IPS-20b (cell line): ENCODE measurements around the gene MASP2.
"Not testable (repeated sequence)": the region's sequence is repeated elsewhere in the genome, so short reads cannot be mapped to it uniquely, and the experiment has no call there.

Experiments used
- H3K27ac ChIP-seq: one replicate; pipeline ENCODE4 v1.5.1; 2013; ENCODE audit warnings: low read length
- H3K27me3 ChIP-seq: 2 replicates; pipeline ENCODE4 v1.6.1; 2013; ENCODE audit warnings: mild to moderate bottlenecking, low read length, inconsistent platforms; ENCODE audit not compliant: insufficient read depth
- H3K36me3 ChIP-seq: 2 replicates; pipeline ENCODE4 v1.6.1; 2013; ENCODE audit warnings: low read depth, mild to moderate bottlenecking, inconsistent platforms, low read length, moderate library complexity; ENCODE audit not compliant: insufficient read depth
- H3K4me1 ChIP-seq: 2 replicates; pipeline ENCODE4 v1.6.1; 2013; ENCODE audit warnings: mild to moderate bottlenecking, control low read depth, inconsistent platforms, low read length, moderate library complexity; ENCODE audit not compliant: insufficient read depth
- H3K4me3 ChIP-seq: 2 replicates; pipeline ENCODE4 v1.5.1; 2013; ENCODE audit warnings: mild to moderate bottlenecking, low read length, inconsistent platforms
- H3K9ac ChIP-seq: 2 replicates; pipeline ENCODE4 v1.6.1; 2013; ENCODE audit warnings: low read depth, mild to moderate bottlenecking, inconsistent platforms, low read length, moderate library complexity
- H3K9me3 ChIP-seq: 2 replicates; pipeline ENCODE4 v1.6.1; 2013; ENCODE audit warnings: mild to moderate bottlenecking, low read depth, low read length, inconsistent platforms; ENCODE audit not compliant: insufficient read depth

MASP2 gene

DNA sequence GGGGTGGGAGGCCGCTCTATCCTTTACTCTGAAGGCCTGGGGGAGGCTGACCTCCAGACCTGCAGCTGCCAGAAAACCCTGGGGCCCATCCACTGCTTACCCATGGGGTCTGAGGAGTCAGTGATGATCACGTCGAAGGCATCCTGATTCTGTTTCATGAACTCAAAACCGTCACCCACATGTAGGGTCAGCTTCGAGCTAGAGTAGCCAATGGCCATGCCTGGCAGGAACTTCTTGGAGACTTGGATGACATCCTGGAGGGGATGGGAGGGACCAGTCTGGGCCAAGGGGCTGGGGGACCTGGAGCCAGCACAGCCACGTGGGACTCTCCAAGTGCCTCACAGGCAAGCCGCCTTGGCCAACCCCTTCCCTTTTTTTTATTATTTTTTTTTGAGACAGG, 9.5 kb upstream of the MASP2 start:
- Histone ChIP-seq H3K36me3 (peaks cover 36% of the 10 kb centered on the region), H3K27ac (no peak overlapping the region), H3K4me1 (peaks cover 6% of the 10 kb centered on the region; the same call in 1 of the 2 replicates), H3K4me3 (no peak overlapping the region), H3K9ac (no peak overlapping the region), H3K9me3 (no peaks in the 10 kb centered on the region), H3K27me3 (peaks cover 4% of the 10 kb centered on the region; the same call in 1 of the 2 replicates)

DNA sequence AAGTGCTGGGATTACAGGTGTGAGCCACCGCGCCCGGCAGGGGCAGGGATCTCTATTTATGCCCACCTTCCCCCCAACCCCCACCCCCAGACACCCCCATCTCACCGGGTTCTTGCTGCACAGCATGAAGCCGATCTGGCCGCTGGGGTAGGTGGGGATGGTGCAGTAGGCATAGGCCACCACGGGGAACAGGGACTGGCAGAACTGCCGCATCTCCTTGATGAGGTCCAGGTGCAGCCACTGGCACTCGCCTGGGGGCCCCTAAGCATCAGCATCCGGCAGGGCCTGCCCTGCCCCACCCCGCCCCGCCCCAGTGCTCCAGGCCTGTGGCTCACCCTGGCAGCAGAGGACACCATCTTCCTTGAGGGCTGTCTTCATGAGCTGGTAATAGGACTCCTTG, 8.6 kb upstream of the MASP2 start:
- Histone ChIP-seq H3K36me3 (peaks cover 36% of the 10 kb centered on the region), H3K27ac (no peak overlapping the region), H3K9ac (no peak overlapping the region), H3K4me1 (peaks cover 6% of the 10 kb centered on the region; the same call in 1 of the 2 replicates), H3K27me3 (peaks cover 4% of the 10 kb centered on the region; the same call in 1 of the 2 replicates), H3K4me3 (no peak overlapping the region), H3K9me3 (no peaks in the 10 kb centered on the region)

DNA sequence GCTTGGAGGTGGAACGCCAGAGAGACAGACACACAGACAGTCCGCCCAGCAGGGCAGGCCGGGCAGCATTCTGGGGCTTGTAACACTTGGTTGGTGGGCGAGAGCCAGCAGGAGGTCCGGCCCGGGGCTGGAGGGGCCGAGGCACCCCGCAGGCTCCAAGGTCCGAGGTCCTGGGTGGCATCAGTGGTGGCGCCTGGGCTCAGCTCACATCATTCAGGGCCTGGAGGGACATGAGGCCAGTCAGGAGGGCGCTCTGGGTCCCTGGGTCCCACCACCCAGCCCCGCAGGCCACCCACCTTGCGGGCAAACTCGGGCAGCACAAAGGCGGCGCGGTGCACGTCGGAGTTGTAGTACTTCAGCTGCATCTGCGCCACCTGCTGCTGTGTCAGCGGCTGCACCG, 7.6 kb upstream of the MASP2 start:
- H3K9ac ChIP-seq: no peak overlapping the region
- peaks cover 6% of the 10 kb centered on the region; the same call in 1 of the 2 replicates for H3K4me1 ChIP-seq
- no peak overlapping the region for H3K27ac ChIP-seq
- H3K27me3 ChIP-seq: peaks cover 4% of the 10 kb centered on the region; the same call in 1 of the 2 replicates
- H3K4me3 ChIP-seq: no peak overlapping the region
- H3K9me3 ChIP-seq: no peaks in the 10 kb centered on the region
- H3K36me3 ChIP-seq: peaks cover 36% of the 10 kb centered on the region

DNA sequence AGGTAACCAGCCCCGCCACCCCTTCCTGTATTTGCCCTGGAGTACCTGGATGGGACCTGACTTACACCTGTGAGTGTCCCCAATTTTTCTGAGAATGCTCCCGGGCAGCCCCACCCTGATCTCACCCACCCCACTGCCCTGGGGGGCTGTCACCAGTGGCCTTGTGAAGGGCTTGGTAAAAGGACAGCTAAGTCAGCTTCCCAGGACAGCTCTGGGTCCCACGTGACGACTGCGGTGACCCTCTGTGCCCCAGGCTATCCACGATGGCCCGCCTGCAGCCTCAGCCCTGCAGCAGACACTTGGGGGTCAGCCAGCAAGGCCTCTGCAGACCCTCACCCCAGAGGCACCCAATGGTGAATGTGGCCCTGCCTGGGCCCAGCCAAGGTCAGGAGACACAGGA, 7.1 kb upstream of the MASP2 start:
- no peak overlapping the region for H3K27ac ChIP-seq
- no peak overlapping the region for H3K9ac ChIP-seq
- peaks cover 36% of the 10 kb centered on the region for H3K36me3 ChIP-seq
- peaks cover 4% of the 10 kb centered on the region; the same call in 1 of the 2 replicates for H3K27me3 ChIP-seq
- no peak overlapping the region for H3K4me3 ChIP-seq
- peaks cover 6% of the 10 kb centered on the region; the same call in 1 of the 2 replicates for H3K4me1 ChIP-seq
- no peaks in the 10 kb centered on the region for H3K9me3 ChIP-seq

DNA sequence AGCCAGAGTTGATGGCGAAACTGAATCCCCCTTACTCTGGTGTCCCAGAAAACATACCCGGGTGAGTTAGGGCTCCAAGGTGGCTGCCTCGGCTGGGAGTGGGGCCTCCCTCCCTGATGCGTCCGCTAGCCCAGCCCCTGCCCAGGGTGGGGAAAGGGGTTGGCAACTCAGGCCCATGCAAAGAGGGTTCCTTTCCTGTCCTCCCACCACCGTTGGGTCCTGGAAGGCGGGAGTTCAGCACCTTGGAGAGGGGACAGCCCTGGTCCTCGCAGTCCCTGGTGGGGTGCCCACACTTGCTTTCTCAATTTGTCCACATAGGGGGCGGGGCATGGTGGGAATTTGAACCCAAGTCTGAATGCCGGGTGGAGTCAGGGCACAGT, 6.7 kb upstream of the MASP2 start:
- no peaks in the 10 kb centered on the region for H3K9me3 ChIP-seq
- peaks cover 36% of the 10 kb centered on the region for H3K36me3 ChIP-seq
- H3K4me1 ChIP-seq: peaks cover 6% of the 10 kb centered on the region; the same call in 1 of the 2 replicates
- H3K9ac ChIP-seq: no peak overlapping the region
- H3K27me3 ChIP-seq: peaks cover 4% of the 10 kb centered on the region; the same call in 1 of the 2 replicates
- H3K4me3 ChIP-seq: no peak overlapping the region
- H3K27ac ChIP-seq: no peak overlapping the region

DNA sequence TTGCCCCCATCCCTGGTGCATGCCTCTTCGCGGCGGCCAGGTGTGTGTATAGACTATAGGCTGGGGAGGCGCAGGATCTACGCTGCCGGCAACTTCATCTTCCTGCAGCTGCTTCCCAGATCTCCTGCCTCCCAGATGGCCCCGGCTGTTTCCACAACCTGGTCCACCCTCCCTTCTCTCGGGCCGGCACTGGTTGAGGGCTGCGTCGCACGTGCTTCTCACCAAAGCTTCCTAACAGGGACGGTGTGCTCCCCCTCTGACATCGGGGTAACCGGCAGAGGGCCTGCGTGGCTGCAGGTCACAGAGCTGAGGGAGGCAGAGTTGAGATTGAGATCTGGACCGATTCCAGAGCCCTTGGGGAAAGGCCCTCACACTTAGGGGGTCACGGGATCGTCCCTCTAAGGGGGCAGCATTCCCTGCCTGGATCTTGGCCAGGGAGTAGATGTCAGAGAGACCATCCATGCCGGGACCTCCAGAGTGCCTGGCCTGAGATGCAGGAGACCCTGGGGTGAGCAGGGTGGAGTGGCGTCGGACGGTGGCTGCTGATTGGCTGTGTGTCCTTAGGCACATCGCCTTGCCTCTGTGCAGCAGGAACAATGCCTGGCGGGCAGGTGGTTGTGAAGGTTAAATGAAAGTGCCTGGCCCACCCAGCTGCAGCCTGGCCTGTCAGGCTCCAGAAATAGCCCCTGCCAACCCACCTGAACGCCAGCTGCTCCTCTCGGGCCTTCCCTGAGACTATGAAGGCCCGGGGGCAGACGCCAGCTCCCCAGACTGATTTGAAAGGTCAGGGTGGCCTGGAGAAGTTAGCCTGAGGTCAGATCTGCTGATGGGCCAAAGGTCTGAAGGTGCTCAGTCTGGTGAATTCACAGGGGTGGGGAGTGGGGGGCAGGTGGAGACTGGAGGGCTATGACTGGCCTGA, 6.1 kb upstream of the MASP2 start:
- no peak overlapping the region for H3K27ac ChIP-seq

DNA sequence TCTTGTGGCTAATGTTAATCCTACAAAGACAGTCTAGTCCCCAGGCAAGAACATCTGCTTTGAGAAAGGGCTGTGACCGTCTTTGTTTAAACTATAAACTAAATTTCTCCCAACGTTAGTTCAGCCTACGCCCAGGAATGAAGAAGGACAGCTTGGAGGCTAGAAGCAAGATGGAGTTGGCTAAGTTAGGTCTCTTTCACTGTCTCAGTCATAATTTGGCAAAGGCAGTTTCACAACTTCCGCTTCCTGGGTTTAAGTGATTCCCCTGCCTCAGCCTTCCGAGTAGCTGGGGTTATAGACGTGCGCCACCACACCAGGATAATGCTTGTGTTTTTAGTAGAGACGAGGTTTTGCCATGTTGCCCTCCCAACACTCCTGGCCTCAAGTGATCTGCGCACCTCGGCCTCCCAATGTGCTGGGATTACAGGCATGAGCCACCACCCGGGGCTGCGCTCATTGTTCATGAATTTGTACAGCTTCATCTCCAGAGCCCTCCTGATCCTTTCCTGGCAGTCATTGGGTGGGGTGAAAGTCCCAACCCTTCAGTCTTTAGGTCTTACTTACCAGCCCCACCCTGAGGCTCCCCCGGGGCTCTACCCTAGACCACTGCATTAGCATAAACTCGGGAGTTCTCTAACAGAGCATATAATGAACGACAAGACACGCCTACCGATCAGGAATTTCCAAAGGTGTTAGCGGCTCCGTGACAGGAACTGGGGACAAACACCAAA, 4.9 kb upstream of the MASP2 start:
- Histone ChIP-seq H3K4me3 (no peak overlapping the region), H3K9me3 (no peaks in the 10 kb centered on the region), H3K27me3 (peaks cover 4% of the 10 kb centered on the region; the same call in 1 of the 2 replicates), H3K27ac (no peak overlapping the region), H3K4me1 (peaks cover 6% of the 10 kb centered on the region; the same call in 1 of the 2 replicates), H3K9ac (no peak overlapping the region), H3K36me3 (peaks cover 20% of the 10 kb centered on the region)

More for the DNA sequence above, 6.1 kb upstream of the MASP2 start:
- H3K36me3 ChIP-seq: peaks cover 30% of the 10 kb centered on the region
- H3K4me1 ChIP-seq: peaks cover 6% of the 10 kb centered on the region; the same call in 1 of the 2 replicates
- peak overlapping the region; percentile 48; the same call in 1 of the 2 replicates for H3K9ac ChIP-seq
- H3K4me3 ChIP-seq: peak overlapping the region; percentile 47; the same call in 1 of the 2 replicates
- H3K27me3 ChIP-seq: peaks cover 4% of the 10 kb centered on the region; the same call in 1 of the 2 replicates
- H3K9me3 ChIP-seq: no peaks in the 10 kb centered on the region

DNA sequence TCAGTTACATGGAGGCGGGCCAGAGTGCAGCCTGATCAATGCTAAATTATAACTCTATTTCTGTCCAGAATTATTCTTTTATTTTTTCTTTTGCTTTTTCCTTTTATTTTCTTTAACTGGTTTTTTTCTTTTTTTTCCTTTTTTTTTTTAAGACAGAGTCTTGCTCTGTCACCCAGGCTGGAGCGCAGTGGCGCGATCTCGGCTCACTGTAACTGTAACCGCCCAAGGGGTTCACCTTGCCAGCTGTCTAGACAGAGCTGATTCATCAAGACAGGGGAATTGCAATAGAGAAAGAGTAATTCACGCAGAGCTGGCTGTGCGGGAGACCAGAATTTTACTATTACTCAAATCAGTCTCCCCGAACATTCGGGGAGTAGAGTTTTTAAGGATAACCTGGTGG, 4.1 kb upstream of the MASP2 start:
- not testable (repeated sequence) for H3K27ac ChIP-seq, H3K4me3 ChIP-seq, H3K9me3 ChIP-seq, H3K9ac ChIP-seq, H3K27me3 ChIP-seq, H3K4me1 ChIP-seq
- peaks cover 12% of the 10 kb centered on the region for H3K36me3 ChIP-seq

DNA sequence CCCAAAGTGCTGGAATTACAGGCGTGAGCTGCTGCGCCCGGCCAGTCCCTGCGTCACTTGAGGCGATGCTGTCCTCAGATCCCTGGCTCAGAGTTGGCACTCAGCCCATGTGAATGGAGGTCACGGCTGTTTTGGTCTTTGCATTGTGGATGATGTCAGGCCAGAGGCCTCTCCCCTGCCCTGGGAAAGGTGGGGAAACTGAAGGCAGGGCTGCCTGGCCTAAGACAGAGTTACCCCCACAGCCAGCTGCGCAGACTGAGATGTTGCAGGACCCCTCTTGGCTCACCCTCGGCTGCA, 821 bp downstream of the MASP2 start:
- no peak overlapping the region for H3K4me3 ChIP-seq
- H3K27ac ChIP-seq: no peak overlapping the region
- no peaks in the 10 kb centered on the region for H3K36me3 ChIP-seq
- no peaks in the 10 kb centered on the region for H3K4me1 ChIP-seq
- H3K9me3 ChIP-seq: peaks cover 3% of the 10 kb centered on the region; the same call in 1 of the 2 replicates
- H3K27me3 ChIP-seq: no peaks in the 10 kb centered on the region
- H3K9ac ChIP-seq: no peak overlapping the region

DNA sequence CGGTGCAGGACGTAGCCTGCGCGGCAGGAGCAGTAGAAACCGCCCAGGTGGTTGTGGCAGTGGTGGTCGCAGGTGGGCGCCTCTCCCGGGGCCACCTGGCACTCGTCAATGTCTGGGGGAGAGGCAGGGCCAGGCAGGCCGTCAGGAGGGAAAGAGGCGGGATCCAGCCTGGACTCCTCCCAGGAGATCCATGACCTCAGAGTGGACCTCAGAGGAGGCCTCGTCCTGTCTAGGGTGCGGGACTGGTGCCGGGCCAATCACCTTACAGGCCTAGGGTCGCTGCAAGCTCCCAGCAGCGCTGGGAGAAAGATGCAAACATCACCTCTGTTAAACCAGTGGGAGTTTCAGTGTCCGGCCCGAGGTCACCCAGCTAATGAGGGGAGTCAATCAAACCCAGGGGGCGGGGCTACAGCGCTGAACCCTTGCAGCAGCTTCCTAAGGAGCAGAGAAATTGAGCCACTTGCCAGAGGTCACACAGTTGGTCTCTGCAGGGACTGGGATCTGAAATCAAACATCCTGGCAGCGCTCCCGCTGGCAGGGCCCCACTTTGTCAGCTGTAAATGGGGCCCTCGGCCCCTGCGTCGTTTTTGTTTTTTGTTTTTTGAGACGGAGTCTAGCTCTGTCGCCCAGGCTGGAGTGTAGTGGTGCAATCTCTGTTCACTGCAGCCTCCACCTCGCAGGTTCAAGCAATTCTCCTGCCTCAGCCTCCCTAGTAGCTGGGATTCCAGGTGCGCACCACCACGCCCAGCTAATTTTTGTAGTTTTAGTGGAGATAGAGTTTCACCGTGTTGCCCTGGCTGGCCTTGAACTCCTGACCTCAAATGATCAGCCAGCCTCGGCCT, 1.4 kb downstream of the MASP2 start:
- Histone ChIP-seq H3K36me3 (no peaks in the 10 kb centered on the region), H3K9ac (no peak overlapping the region), H3K27ac (no peak overlapping the region), H3K27me3 (no peaks in the 10 kb centered on the region), H3K9me3 (peaks cover 3% of the 10 kb centered on the region; the same call in 1 of the 2 replicates), H3K4me3 (peak overlapping the region; percentile 44; the same call in 1 of the 2 replicates), H3K4me1 (no peaks in the 10 kb centered on the region)

DNA sequence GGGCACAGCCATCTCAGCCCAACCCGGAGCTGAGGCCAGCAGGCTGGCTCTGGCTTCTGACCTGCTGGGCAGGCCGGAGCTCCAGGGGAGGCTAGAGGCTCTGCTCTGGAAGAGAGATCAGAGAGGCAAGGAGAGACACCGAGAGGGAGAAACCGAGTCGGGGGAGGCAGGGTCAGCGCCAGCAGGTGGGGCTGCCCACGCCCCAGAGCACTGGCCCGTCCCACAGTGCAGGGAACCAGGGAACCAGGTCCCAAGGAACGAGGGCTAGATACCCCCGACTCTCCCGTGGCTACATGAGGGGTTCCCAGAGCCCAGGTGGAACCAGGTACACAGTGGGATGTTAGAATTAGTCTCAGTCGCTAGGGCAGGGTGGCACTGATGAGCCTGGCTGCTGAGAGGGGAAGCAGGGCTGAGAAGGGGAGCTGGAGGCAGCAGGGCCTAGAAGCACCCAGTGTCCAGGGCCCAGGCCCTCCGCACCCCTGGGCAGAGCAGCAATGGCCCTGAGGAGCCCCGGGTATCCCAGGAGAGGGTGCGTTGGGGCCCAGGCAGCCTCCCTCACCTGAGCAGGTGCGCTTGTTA, 2.1 kb downstream of the MASP2 start:
- Histone ChIP-seq H3K27ac (no peak overlapping the region), H3K9me3 (peaks cover 3% of the 10 kb centered on the region; the same call in 1 of the 2 replicates), H3K4me3 (no peak overlapping the region), H3K4me1 (no peaks in the 10 kb centered on the region), H3K36me3 (no peaks in the 10 kb centered on the region), H3K9ac (no peak overlapping the region), H3K27me3 (no peaks in the 10 kb centered on the region)
